T-helper 17 cell (primary cell): Measurements from ENCODE around the gene ZNF438. TPM values are rescaled to one million over a fixed set of nuclear protein-coding genes. Genes with fewer than 3 reads are reported as not detected.

Experiments used
- ATAC-seq: fragments of 150-1000 bp; cut with Tn5 transposase; 2 replicates; pipeline ENCODE4 v1.10.0; 2021; ENCODE audit warnings: mild to moderate bottlenecking, moderate library complexity
- DNase-seq, 3 donors: peaks; one replicate each; pipeline versions ENCODE4 v3.0.0 to v3.0.0-alpha.2; 2020 to 2021
- H3K9me3 ChIP-seq: one replicate; pipeline ENCODE4 v1.7.0; 2013; ENCODE audit warnings: low read length, mild to moderate bottlenecking; ENCODE audit not compliant: control insufficient read depth, poor library complexity, severe bottlenecking
- H3K27ac Mint-ChIP-seq: one replicate; pipeline ENCODE4 v1.8.0; 2022; ENCODE audit warnings: mild to moderate bottlenecking, moderate library complexity, mixed read lengths
- H3K27me3 Mint-ChIP-seq: one replicate; pipeline ENCODE4 v1.8.0; 2022; ENCODE audit warnings: mixed read lengths
- H3K36me3 Mint-ChIP-seq: one replicate; pipeline ENCODE4 v1.8.0; 2022; ENCODE audit warnings: low read depth, mixed read lengths
- H3K4me1 Mint-ChIP-seq: one replicate; pipeline ENCODE4 v1.8.0; 2022; ENCODE audit warnings: mild to moderate bottlenecking, mixed read lengths
- H3K4me3 Mint-ChIP-seq: one replicate; pipeline ENCODE4 v1.8.0; 2022; ENCODE audit warnings: mild to moderate bottlenecking, moderate library complexity, mixed read lengths
- total RNA-seq, 4 donors: library from RNA in 2 of 4; stranded (reverse) in 2 of 4; gene quantifications; one replicate each; pipeline ENCODE4 v1.2.3 and lab custom pipeline; 2022 to 2026

ZNF438 gene
- total RNA-seq, 2 donors from 2014 or later: 3.1 to 3.7 TPM

GRCh38 chr10:30820261-30820991, 211.2 kb downstream of the ZNF438 start:
- no peak overlapping the region for H3K4me3 Mint-ChIP-seq
- no peak for DNase-seq
- H3K27me3 Mint-ChIP-seq: no peaks in the 10 kb centered on the region
- peaks cover 3% of the 10 kb centered on the region for H3K4me1 Mint-ChIP-seq
- H3K36me3 Mint-ChIP-seq: no peaks in the 10 kb centered on the region
- no peak for ATAC-seq
- no peak overlapping the region for H3K27ac Mint-ChIP-seq
- H3K9me3 ChIP-seq: no peaks in the 10 kb centered on the region

GRCh38 chr10:30819341-30820181, 212.1 kb downstream of the ZNF438 start:
- DNase-seq: no peak
- no peaks in the 10 kb centered on the region for H3K27me3 Mint-ChIP-seq
- H3K9me3 ChIP-seq: no peaks in the 10 kb centered on the region
- ATAC-seq: no peak
- H3K27ac Mint-ChIP-seq: no peak overlapping the region
- H3K4me1 Mint-ChIP-seq: peaks cover 3% of the 10 kb centered on the region
- H3K36me3 Mint-ChIP-seq: no peaks in the 10 kb centered on the region
- no peak overlapping the region for H3K4me3 Mint-ChIP-seq

- DNase-seq: no peak
- Mint-ChIP-seq H3K36me3 (no peaks in the 10 kb centered on the region), H3K27me3 (no peaks in the 10 kb centered on the region), H3K27ac (no peak overlapping the region), H3K4me3 (no peak overlapping the region), H3K4me1 (peaks cover 5% of the 10 kb centered on the region)
- ATAC-seq: no peak
- no peaks in the 10 kb centered on the region for H3K9me3 ChIP-seq
Observed at GRCh38 chr10:30818854-30819253, 212.8 kb downstream of the ZNF438 start.

- peak; percentile 27 for ATAC-seq
- Mint-ChIP-seq H3K27ac (no peak overlapping the region), H3K27me3 (no peaks in the 10 kb centered on the region), H3K36me3 (no peaks in the 10 kb centered on the region), H3K4me1 (peaks cover 9% of the 10 kb centered on the region), H3K4me3 (no peak overlapping the region)
- no peaks in the 10 kb centered on the region for H3K9me3 ChIP-seq
- DNase-seq: no peak
Observed at GRCh38 chr10:30818010-30818660, 213.5 kb downstream of the ZNF438 start.

GRCh38 chr10:30817541-30817940, 214.1 kb downstream of the ZNF438 start:
- Mint-ChIP-seq H3K4me3 (no peak overlapping the region), H3K27ac (no peak overlapping the region), H3K4me1 (peaks cover 14% of the 10 kb centered on the region), H3K36me3 (no peaks in the 10 kb centered on the region), H3K27me3 (no peaks in the 10 kb centered on the region)
- no peaks in the 10 kb centered on the region for H3K9me3 ChIP-seq
- no peak for ATAC-seq
- no peak for DNase-seq

- no peak overlapping the region for H3K27ac Mint-ChIP-seq
- H3K4me3 Mint-ChIP-seq: no peak overlapping the region
- ATAC-seq: no peak
- no peaks in the 10 kb centered on the region for H3K9me3 ChIP-seq
- peaks cover 20% of the 10 kb centered on the region for H3K4me1 Mint-ChIP-seq
- H3K36me3 Mint-ChIP-seq: no peaks in the 10 kb centered on the region
- no peak for DNase-seq
- H3K27me3 Mint-ChIP-seq: no peaks in the 10 kb centered on the region
Observed at GRCh38 chr10:30816820-30817171, 214.9 kb downstream of the ZNF438 start.

GRCh38 chr10:30816159-30816819, 215.4 kb downstream of the ZNF438 start:
- H3K27me3 Mint-ChIP-seq: no peaks in the 10 kb centered on the region
- no peak overlapping the region for H3K27ac Mint-ChIP-seq
- H3K9me3 ChIP-seq: no peaks in the 10 kb centered on the region
- no peak for ATAC-seq
- DNase-seq: no peak
- peaks cover 18% of the 10 kb centered on the region for H3K4me1 Mint-ChIP-seq
- no peaks in the 10 kb centered on the region for H3K36me3 Mint-ChIP-seq
- no peak overlapping the region for H3K4me3 Mint-ChIP-seq

GRCh38 chr10:30813872-30814481, 217.7 kb downstream of the ZNF438 start:
- H3K4me1 Mint-ChIP-seq: peaks cover 18% of the 10 kb centered on the region
- no peaks in the 10 kb centered on the region for H3K9me3 ChIP-seq
- no peak overlapping the region for H3K27ac Mint-ChIP-seq
- H3K4me3 Mint-ChIP-seq: no peak overlapping the region
- DNase-seq: no peak
- no peaks in the 10 kb centered on the region for H3K36me3 Mint-ChIP-seq
- no peaks in the 10 kb centered on the region for H3K27me3 Mint-ChIP-seq
- no peak for ATAC-seq

- H3K9me3 ChIP-seq: no peaks in the 10 kb centered on the region
- no peaks in the 10 kb centered on the region for H3K27me3 Mint-ChIP-seq
- H3K4me3 Mint-ChIP-seq: peak overlapping the region; percentile 67
- H3K36me3 Mint-ChIP-seq: no peaks in the 10 kb centered on the region
- ATAC-seq: no peak
- H3K27ac Mint-ChIP-seq: peak overlapping the region; percentile 75
- peaks cover 18% of the 10 kb centered on the region for H3K4me1 Mint-ChIP-seq
- no peak for DNase-seq
Observed at GRCh38 chr10:30812018-30812851, 219.4 kb downstream of the ZNF438 start.

- H3K9me3 ChIP-seq: no peaks in the 10 kb centered on the region
- H3K27me3 Mint-ChIP-seq: no peaks in the 10 kb centered on the region
- peaks cover 18% of the 10 kb centered on the region for H3K4me1 Mint-ChIP-seq
- H3K36me3 Mint-ChIP-seq: no peaks in the 10 kb centered on the region
- H3K27ac Mint-ChIP-seq: peak overlapping the region; percentile 75
- peak overlapping the region; percentile 67 for H3K4me3 Mint-ChIP-seq
- DNase-seq: no peak
- ATAC-seq: peak; percentile 51
Observed at GRCh38 chr10:30811276-30812017, 220.2 kb downstream of the ZNF438 start.

GRCh38 chr10:30810416-30810815, 221.2 kb downstream of the ZNF438 start:
- Mint-ChIP-seq H3K36me3 (no peaks in the 10 kb centered on the region), H3K4me1 (peaks cover 18% of the 10 kb centered on the region), H3K27me3 (no peaks in the 10 kb centered on the region), H3K4me3 (no peak overlapping the region), H3K27ac (no peak overlapping the region)
- H3K9me3 ChIP-seq: no peaks in the 10 kb centered on the region
- ATAC-seq: no peak
- no peak for DNase-seq
